ENCODE measurements around the gene NBPF3.

GRCh38 chr1:21497466-21498061 lies 57.6 kb downstream of the NBPF3 start:
- no peak for TF ChIP-seq CTCF (IDR thresholded peaks at IDR 0.05)
- no peak for TF ChIP-seq POLR2AphosphoS5 (IDR thresholded peaks at IDR 0.05)
- no peak for TF ChIP-seq EP300 (IDR thresholded peaks at IDR 0.05)

Measured in gastroesophageal sphincter (tissue), 3 donors.